A549 (cell line): ENCODE results near the gene RNF144A. TPM values are rescaled to one million over a fixed set of nuclear protein-coding genes. Genes with fewer than 3 reads are reported as not detected.

ENCODE experiments used
- ATAC-seq, 2 experiments: fragments of 200-7000 bp in 1 of 2; fragments of >200 bp in 1 of 2; cut with Nextera tagmentation in 1 of 2; cut with Tn5 transposase in 1 of 2; 3 replicates each; pipeline versions ENCODE4 v1.8.0 to v1.9.1; 2018 to 2020; ENCODE audit warnings: mild to moderate bottlenecking in 1 of 2, moderate library complexity in 1 of 2
- CTCF ChIA-PET: fragments of 300-600 bp; sonication (Branson Sonifier 250); formaldehyde crosslinking; extraction: SDS; loops from one replicate; lab custom pipeline; 2021; ENCODE audit warnings: antibody characterized with exemption, inconsistent platforms; lab: Yijun Ruan, JAX
- POLR2A ChIA-PET: fragments of 350-600 bp; formaldehyde crosslinking; extraction: SDS; loops from one replicate; lab custom pipeline; 2021; ENCODE audit warnings: antibody characterized with exemption, inconsistent platforms; lab: Yijun Ruan, JAX
- DNase-seq, 2 experiments: peaks; one replicate each; pipeline versions ENCODE4 v3.0.0 to v3.0.0-alpha.2; 2011 to 2016; ENCODE audit warnings: low read depth in 1 of 2, low spot score in 1 of 2
- FAIRE-seq: peaks from 2 replicates; lab custom pipeline; 2011; peaks lifted over from hg19 to GRCh38; lab: Jason Lieb, UNC
- H3K27ac ChIP-seq, 2 experiments: fragments of >200 bp; sonication (Bioruptor Twin); formaldehyde crosslinking; 3 replicates each; pipeline ENCODE4 v1.5.1; 2016 to 2017
- H3K4me1 ChIP-seq: fragments of >200 bp; sonication (Bioruptor Twin); formaldehyde crosslinking; 3 replicates; pipeline ENCODE4 v1.6.1; 2016
- H3K4me2 ChIP-seq: fragments of >200 bp; sonication (Bioruptor Twin); formaldehyde crosslinking; 3 replicates; pipeline ENCODE4 v1.6.1; 2016
- H3K4me3 ChIP-seq: fragments of >200 bp; sonication (Bioruptor Twin); formaldehyde crosslinking; 3 replicates; pipeline ENCODE4 v1.5.1; 2016
- H3K9me3 ChIP-seq: fragments of >200 bp; sonication (Bioruptor Twin); formaldehyde crosslinking; 3 replicates; pipeline ENCODE4 v1.6.1; 2016
- CBX2 ChIP-seq: fragments of 200-600 bp; sonication (generic); IDR thresholded peaks from 2 replicates; pipeline ENCODE4 v1.6.1; 2016; ENCODE audit warnings: low read depth, mild to moderate bottlenecking, borderline replicate concordance
- CBX8 ChIP-seq: fragments of 200-600 bp; sonication (generic); IDR thresholded peaks from 2 replicates; pipeline ENCODE4 v1.6.1; 2016
- CEBPB ChIP-seq, 2 experiments: fragments of >200 bp in 1 of 2; sonication (Bioruptor Twin) in 1 of 2; formaldehyde crosslinking in 1 of 2; IDR thresholded peaks; 2 replicates each; pipeline ENCODE4 v1.6.1; 2012 to 2016
- ESRRA ChIP-seq: fragments of 150-350 bp; IDR thresholded peaks from 2 replicates; pipeline ENCODE4 v1.6.1; 2014; ENCODE audit warnings: mild to moderate bottlenecking, low read length, borderline replicate concordance
- FOXS1 ChIP-seq: fragments of 250-450 bp; sonication (Bioruptor Pico); IDR thresholded peaks from 2 replicates; pipeline ENCODE4 v1.5.0; 2020; ENCODE audit warnings: mild to moderate bottlenecking, moderate library complexity
- GATA3 ChIP-seq: IDR thresholded peaks from 2 replicates; pipeline ENCODE4 v1.6.1; 2012; ENCODE audit warnings: borderline replicate concordance
- NFE2L2 ChIP-seq: fragments of 150-350 bp; conservative IDR thresholded peaks from 2 replicates; pipeline ENCODE4 v1.6.1; 2014; ENCODE audit warnings: low read length
- NR3C1 ChIP-seq: fragments of >200 bp; sonication (Bioruptor Twin); formaldehyde crosslinking; IDR thresholded peaks from 3 replicates; pipeline ENCODE4 v1.6.1; 2017
- RFX5 ChIP-seq: fragments of 450-650 bp; IDR thresholded peaks from 2 replicates; pipeline ENCODE4 v1.7.1; 2014; ENCODE audit warnings: antibody characterized with exemption, mild to moderate bottlenecking, moderate library complexity
- TP53 ChIP-seq: fragments of 250-450 bp; sonication (Bioruptor Pico); IDR thresholded peaks from 2 replicates; pipeline ENCODE4 v1.5.0; 2021; ENCODE audit warnings: mild to moderate bottlenecking, moderate library complexity
- ZC3H11A ChIP-seq: fragments of 450-650 bp; IDR thresholded peaks from 2 replicates; pipeline ENCODE4 v1.6.1; 2014; ENCODE audit warnings: antibody characterized with exemption, mild to moderate bottlenecking
- WGBS: methylation state at CpG from one replicate; pipeline ENCODE4 v1.1.6; 2017; ENCODE audit errors: missing lambda C conversion rate; 5-methylcytosine and 5-hydroxymethylcytosine counted together
- polyA plus RNA-seq, 4 experiments: library from polyadenylated mRNA; depleted of rRNA in 3 of 4; stranded (reverse); fragments of >200 nt; fragmentation: RNase III in 1 of 4; extraction: RNeasy Plus Mini Kit Qiagen cat#74134 plus additional on column Dnase treatment in 1 of 4; gene quantifications; 2 replicates in 3 of 4; 3 replicates in 1 of 4; pipeline ENCODE4 v1.2.3, GENCODE V29; 2011 to 2017
- TF ChIP-seq, protein P1 (sequence below): fragments of 150-350 bp; IDR thresholded peaks from 2 replicates; pipeline ENCODE4 v1.6.1; 2014; ENCODE audit warnings: low read depth, mild to moderate bottlenecking, low read length
- TF ChIP-seq, protein P2 (sequence below): IDR thresholded peaks from 2 replicates; pipeline ENCODE4 v1.6.1; 2012
- TF ChIP-seq, protein P3 (sequence below): fragments of >200 bp; sonication (Bioruptor Twin); formaldehyde crosslinking; IDR thresholded peaks from 2 replicates; pipeline ENCODE4 v1.6.1; 2016
- TF ChIP-seq, protein P4 (sequence below): fragments of 450-650 bp; IDR thresholded peaks from 2 replicates; pipeline ENCODE4 v1.6.1; 2014; ENCODE audit warnings: antibody characterized with exemption
- TF ChIP-seq, protein P5 (sequence below): fragments of 200-600 bp; sonication (generic); IDR thresholded peaks from 2 replicates; pipeline ENCODE4 v1.6.1; 2016; ENCODE audit warnings: antibody characterized with exemption, mild to moderate bottlenecking, moderate library complexity

Gene RNF144A
- polyA plus RNA-seq, 2 of the 4 experiments (the other 2 are of a cell fraction): 4.4 to 9.6 TPM

DNA sequence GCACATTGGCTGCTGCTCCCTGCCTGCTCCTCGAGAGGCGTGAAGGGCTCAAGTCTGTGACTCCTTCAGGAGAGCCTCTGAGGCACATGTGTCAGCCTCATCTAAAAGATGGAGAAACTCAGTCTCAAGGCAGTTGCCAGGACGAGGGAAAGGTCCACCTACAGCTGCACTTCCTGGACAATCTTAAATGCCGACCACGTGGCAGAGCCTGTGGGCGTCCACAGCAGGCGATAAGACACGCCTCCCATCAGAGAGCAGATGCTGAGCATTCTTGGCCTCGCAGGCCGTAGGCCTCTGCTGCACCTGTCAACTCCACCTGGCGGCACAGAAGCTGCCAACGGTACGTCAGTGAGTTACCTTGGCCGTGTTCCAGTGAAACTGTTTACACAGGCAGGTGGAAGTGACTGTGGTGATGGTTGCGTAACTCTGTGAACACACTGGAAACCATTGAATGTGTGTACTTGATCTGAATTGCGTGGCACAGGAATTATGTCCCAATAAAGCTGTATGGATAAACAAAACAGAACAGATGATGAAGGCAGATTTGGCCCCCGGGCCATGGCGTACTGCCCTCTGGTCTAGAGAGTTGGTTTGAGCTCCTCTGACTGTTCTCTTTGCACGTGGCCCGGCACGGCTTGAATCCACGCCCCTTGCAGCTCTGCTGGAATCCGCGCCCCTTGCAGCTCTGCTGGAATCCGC is 114.5 kb downstream of the RNF144A start:
- ATAC-seq (peak; percentile 10 to 55; a peak in 4 of 6 replicates), FAIRE-seq (no peak), DNase-seq (peak in 1 of 2 experiments; percentile 66)
- Histone ChIP-seq H3K4me1 (0 out of 3 replicates have a peak, but pooled peaks cover 4% of the 10 kb centered on the region), H3K9me3 (no peaks in the 10 kb centered on the region), H3K4me3 (no peak overlapping the region), H3K4me2 (no peak overlapping the region), H3K27ac (no peak overlapping the region)
- POLR2A ChIA-PET: no interaction called here
- CTCF ChIA-PET: interaction anchor here (0.8 to 3.8 kb wide), 7 partner anchors 10 to 206 kb away, joined by 3 to 22 read pairs (median 4); no protein-coding TSS in a partner anchor
- TF ChIP-seq CEBPB (IDR thresholded peaks at IDR 0.05) (peak; percentile 93 to 95), GATA3 (peak; percentile 49; the same call in 1 of the 2 replicates)
- TF ChIP-seq, protein P1, sequence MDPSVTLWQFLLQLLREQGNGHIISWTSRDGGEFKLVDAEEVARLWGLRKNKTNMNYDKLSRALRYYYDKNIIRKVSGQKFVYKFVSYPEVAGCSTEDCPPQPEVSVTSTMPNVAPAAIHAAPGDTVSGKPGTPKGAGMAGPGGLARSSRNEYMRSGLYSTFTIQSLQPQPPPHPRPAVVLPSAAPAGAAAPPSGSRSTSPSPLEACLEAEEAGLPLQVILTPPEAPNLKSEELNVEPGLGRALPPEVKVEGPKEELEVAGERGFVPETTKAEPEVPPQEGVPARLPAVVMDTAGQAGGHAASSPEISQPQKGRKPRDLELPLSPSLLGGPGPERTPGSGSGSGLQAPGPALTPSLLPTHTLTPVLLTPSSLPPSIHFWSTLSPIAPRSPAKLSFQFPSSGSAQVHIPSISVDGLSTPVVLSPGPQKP: no peak
- TF ChIP-seq, protein P2, sequence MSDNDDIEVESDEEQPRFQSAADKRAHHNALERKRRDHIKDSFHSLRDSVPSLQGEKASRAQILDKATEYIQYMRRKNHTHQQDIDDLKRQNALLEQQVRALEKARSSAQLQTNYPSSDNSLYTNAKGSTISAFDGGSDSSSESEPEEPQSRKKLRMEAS: peak; percentile 41; the same call in 1 of the 2 replicates
- TF ChIP-seq, protein P3, sequence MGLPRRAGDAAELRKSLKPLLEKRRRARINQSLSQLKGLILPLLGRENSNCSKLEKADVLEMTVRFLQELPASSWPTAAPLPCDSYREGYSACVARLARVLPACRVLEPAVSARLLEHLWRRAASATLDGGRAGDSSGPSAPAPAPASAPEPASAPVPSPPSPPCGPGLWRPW: peak; percentile 49; the same call in 1 of the 2 replicates
- 61% methylated on average over 19 of the region's 25 CpGs for WGBS

DNA sequence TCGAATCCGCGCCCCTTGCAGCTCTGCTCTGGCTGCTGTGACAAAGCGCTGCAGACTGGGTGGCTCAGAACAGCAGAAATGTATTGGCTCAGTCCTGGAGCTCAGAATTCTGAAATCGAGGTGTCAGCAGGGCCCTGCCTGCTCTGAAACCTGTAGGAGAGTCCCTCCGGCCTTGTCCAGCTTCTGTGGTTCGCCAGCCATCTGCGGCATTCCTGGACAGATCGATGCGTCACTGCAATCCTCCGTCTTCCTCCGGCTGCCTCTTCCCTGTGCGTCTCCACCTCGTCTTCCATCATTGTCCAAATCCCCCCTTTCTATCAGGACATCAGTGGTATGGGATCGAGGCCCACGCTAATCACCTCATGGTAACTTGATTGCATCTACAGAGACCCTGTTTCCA is 115.2 kb downstream of the RNF144A start:
- POLR2A ChIA-PET: no interaction called here

More for the DNA sequence above, 115.2 kb downstream of the RNF144A start:
- ATAC-seq: no peak
- no peak for FAIRE-seq
- H3K4me1 ChIP-seq: 0 out of 3 replicates have a peak, but pooled peaks cover 4% of the 10 kb centered on the region
- WGBS: 92% methylated on average over 16 of the region's 16 CpGs
- no peaks in the 10 kb centered on the region for H3K9me3 ChIP-seq
- TF ChIP-seq, protein P4, sequence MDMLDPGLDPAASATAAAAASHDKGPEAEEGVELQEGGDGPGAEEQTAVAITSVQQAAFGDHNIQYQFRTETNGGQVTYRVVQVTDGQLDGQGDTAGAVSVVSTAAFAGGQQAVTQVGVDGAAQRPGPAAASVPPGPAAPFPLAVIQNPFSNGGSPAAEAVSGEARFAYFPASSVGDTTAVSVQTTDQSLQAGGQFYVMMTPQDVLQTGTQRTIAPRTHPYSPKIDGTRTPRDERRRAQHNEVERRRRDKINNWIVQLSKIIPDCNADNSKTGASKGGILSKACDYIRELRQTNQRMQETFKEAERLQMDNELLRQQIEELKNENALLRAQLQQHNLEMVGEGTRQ: no peak
- no peak for TF ChIP-seq CBX2
- TF ChIP-seq NR3C1: no peak
- no peak for TF ChIP-seq ESRRA
- no peak for TF ChIP-seq CBX8
- TF ChIP-seq NFE2L2: no peak
- no peak for TF ChIP-seq GATA3
- no peak for TF ChIP-seq TP53
- TF ChIP-seq, protein P5, sequence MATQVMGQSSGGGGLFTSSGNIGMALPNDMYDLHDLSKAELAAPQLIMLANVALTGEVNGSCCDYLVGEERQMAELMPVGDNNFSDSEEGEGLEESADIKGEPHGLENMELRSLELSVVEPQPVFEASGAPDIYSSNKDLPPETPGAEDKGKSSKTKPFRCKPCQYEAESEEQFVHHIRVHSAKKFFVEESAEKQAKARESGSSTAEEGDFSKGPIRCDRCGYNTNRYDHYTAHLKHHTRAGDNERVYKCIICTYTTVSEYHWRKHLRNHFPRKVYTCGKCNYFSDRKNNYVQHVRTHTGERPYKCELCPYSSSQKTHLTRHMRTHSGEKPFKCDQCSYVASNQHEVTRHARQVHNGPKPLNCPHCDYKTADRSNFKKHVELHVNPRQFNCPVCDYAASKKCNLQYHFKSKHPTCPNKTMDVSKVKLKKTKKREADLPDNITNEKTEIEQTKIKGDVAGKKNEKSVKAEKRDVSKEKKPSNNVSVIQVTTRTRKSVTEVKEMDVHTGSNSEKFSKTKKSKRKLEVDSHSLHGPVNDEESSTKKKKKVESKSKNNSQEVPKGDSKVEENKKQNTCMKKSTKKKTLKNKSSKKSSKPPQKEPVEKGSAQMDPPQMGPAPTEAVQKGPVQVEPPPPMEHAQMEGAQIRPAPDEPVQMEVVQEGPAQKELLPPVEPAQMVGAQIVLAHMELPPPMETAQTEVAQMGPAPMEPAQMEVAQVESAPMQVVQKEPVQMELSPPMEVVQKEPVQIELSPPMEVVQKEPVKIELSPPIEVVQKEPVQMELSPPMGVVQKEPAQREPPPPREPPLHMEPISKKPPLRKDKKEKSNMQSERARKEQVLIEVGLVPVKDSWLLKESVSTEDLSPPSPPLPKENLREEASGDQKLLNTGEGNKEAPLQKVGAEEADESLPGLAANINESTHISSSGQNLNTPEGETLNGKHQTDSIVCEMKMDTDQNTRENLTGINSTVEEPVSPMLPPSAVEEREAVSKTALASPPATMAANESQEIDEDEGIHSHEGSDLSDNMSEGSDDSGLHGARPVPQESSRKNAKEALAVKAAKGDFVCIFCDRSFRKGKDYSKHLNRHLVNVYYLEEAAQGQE: no peak
- TF ChIP-seq RFX5: no peak
- no peak for TF ChIP-seq FOXS1
- no peak for TF ChIP-seq ZC3H11A
- no peak overlapping the region for H3K27ac ChIP-seq
- DNase-seq: no peak
- CTCF ChIA-PET: interaction anchor here (1.2 to 4.3 kb wide), 5 partner anchors 12 to 206 kb away, joined by 3 to 34 read pairs (median 4); no protein-coding TSS in a partner anchor
- H3K4me3 ChIP-seq: no peak overlapping the region
- H3K4me2 ChIP-seq: no peak overlapping the region
